Prostate gland (tissue), 2 donors: ENCODE data around the gene IL1RAPL1. TPM values are rescaled to one million over a fixed set of nuclear protein-coding genes. Genes with fewer than 3 reads are reported as not detected.

Experiments
- DNase-seq: peaks from one replicate; pipeline ENCODE4 v3.0.0-alpha.2; 2019; ENCODE audit warnings: low spot score
- H3K27ac ChIP-seq, 2 donors: fragments of 200-600 bp; sonication (generic); 2 replicates each; pipeline ENCODE4 v1.5.1; 2017 to 2019
- H3K27me3 ChIP-seq: fragments of 200-600 bp; sonication (generic); replicated peaks from 2 replicates; pipeline ENCODE4 v1.5.1; 2019; ENCODE audit not compliant: insufficient read depth
- H3K36me3 ChIP-seq, 2 donors: fragments of 200-600 bp; sonication (generic); 1 replicate in 1 of 2; 2 replicates in 1 of 2; pipeline versions ENCODE4 v1.5.1 to v1.8.1; 2017 to 2019
- H3K4me1 ChIP-seq: fragments of 200-600 bp; sonication (generic); replicated peaks from 2 replicates; pipeline ENCODE4 v1.5.1; 2019
- H3K4me3 ChIP-seq, 2 donors: fragments of 200-600 bp; sonication (generic); 2 replicates each; pipeline ENCODE4 v1.5.1; 2017 to 2019
- H3K9me3 ChIP-seq: fragments of 200-600 bp; sonication (generic); 2 replicates; pipeline ENCODE4 v1.5.1; 2017
- CTCF ChIP-seq, 4 experiments: fragments of 200-600 bp in 2 of 4; fragments of 450-650 bp in 2 of 4; sonication (generic) in 2 of 4; IDR thresholded peaks; 1 replicate in 3 of 4; 2 replicates in 1 of 4; pipeline ENCODE4 v1.5.1; 2016 to 2019; ENCODE audit warnings: antibody characterized with exemption in 4 of 4, mild to moderate bottlenecking in 2 of 4, moderate library complexity in 2 of 4
- POLR2A ChIP-seq: fragments of 450-650 bp; IDR thresholded peaks from one replicate; pipeline ENCODE4 v1.6.1; 2016; ENCODE audit warnings: antibody characterized with exemption, mild to moderate bottlenecking
- POLR2AphosphoS5 ChIP-seq: sonication (generic); formaldehyde crosslinking; IDR thresholded peaks from one replicate; pipeline ENCODE4 v1.6.1; 2017; ENCODE audit warnings: antibody characterized with exemption
- WGBS: methylation state at CpG from one replicate; pipeline ENCODE4 v1.1.5; 2018; 5-methylcytosine and 5-hydroxymethylcytosine counted together
- intact Hi-C: fragments of 100-400 bp; cut with DNase I; formaldehyde crosslinking; loops from one replicate; pipeline ENCODE4 v1.14.2; 2022
- total RNA-seq, 2 donors: library from RNA; depleted of rRNA; stranded (reverse); fragments of >200 nt; gene quantifications; one replicate each; pipeline ENCODE4 v1.1.0, GENCODE V29; 2016

The IL1RAPL1 gene
- total RNA-seq, 2 donors from 2014 or later = 0.23 TPM

GRCh38 chrX:29145316-29145715 lies 558.1 kb downstream of the IL1RAPL1 start:
- no peak overlapping the region for H3K4me3 ChIP-seq
- TF ChIP-seq POLR2AphosphoS5 (no peak), POLR2A (no peak), CTCF (IDR thresholded peaks at IDR 0.05) (no peak)
- no peaks in the 10 kb centered on the region for H3K36me3 ChIP-seq
- H3K27ac ChIP-seq = no peak overlapping the region
- 80% methylated on average over 4 of the region's 4 CpGs for WGBS
- DNase-seq = no peak
- no peaks in the 10 kb centered on the region for H3K4me1 ChIP-seq
- H3K27me3 ChIP-seq = no peaks in the 10 kb centered on the region
- no peaks in the 10 kb centered on the region for H3K9me3 ChIP-seq
- intact Hi-C loops = no loop called here

GRCh38 chrX:29148511-29148910 lies 561.3 kb downstream of the IL1RAPL1 start:
- no peak for DNase-seq
- Histone ChIP-seq H3K27me3 (no peaks in the 10 kb centered on the region), H3K4me1 (no peaks in the 10 kb centered on the region), H3K9me3 (no peaks in the 10 kb centered on the region), H3K27ac (no peak overlapping the region), H3K36me3 (no peaks in the 10 kb centered on the region), H3K4me3 (no peak overlapping the region)
- intact Hi-C loops = no loop called here
- 56% methylated on average over 5 of the region's 5 CpGs for WGBS
- TF ChIP-seq CTCF (IDR thresholded peaks at IDR 0.05) = no peak
- TF ChIP-seq POLR2AphosphoS5 = no peak
- TF ChIP-seq POLR2A = no peak

GRCh38 chrX:29155286-29155685 lies 568.0 kb downstream of the IL1RAPL1 start:
- Histone ChIP-seq H3K4me1 (no peaks in the 10 kb centered on the region), H3K9me3 (no peaks in the 10 kb centered on the region), H3K27me3 (no peaks in the 10 kb centered on the region), H3K36me3 (no peaks in the 10 kb centered on the region), H3K4me3 (no peak overlapping the region), H3K27ac (no peak overlapping the region)
- 61% methylated on average over 3 of the region's 3 CpGs for WGBS
- no peak for TF ChIP-seq POLR2A
- no peak for TF ChIP-seq CTCF (IDR thresholded peaks at IDR 0.05)
- TF ChIP-seq POLR2AphosphoS5 = no peak
- DNase-seq = no peak
- intact Hi-C loops = no loop called here

- intact Hi-C loops = no loop called here
- WGBS = 76% methylated on average over 3 of the region's 3 CpGs
- TF ChIP-seq POLR2AphosphoS5 = no peak
- no peak for TF ChIP-seq POLR2A
- no peak for TF ChIP-seq CTCF (IDR thresholded peaks at IDR 0.05)
- no peaks in the 10 kb centered on the region for H3K4me1 ChIP-seq
- no peak overlapping the region for H3K4me3 ChIP-seq
- no peaks in the 10 kb centered on the region for H3K36me3 ChIP-seq
- H3K27me3 ChIP-seq = no peaks in the 10 kb centered on the region
- no peak for DNase-seq
- H3K9me3 ChIP-seq = no peaks in the 10 kb centered on the region
- H3K27ac ChIP-seq = no peak overlapping the region
Observed at GRCh38 chrX:29172880-29173279, 585.6 kb downstream of the IL1RAPL1 start.

GRCh38 chrX:29187264-29187663 lies 600.0 kb downstream of the IL1RAPL1 start:
- WGBS = 86% methylated on average over 2 of the region's 2 CpGs
- H3K36me3 ChIP-seq = no peaks in the 10 kb centered on the region
- TF ChIP-seq CTCF (IDR thresholded peaks at IDR 0.05) (no peak), POLR2A (no peak), POLR2AphosphoS5 (no peak)
- H3K27me3 ChIP-seq = no peaks in the 10 kb centered on the region
- no peak for DNase-seq
- no peak overlapping the region for H3K27ac ChIP-seq
- intact Hi-C loops = no loop called here
- H3K4me3 ChIP-seq = no peak overlapping the region
- no peaks in the 10 kb centered on the region for H3K9me3 ChIP-seq
- no peaks in the 10 kb centered on the region for H3K4me1 ChIP-seq
